ENCODE results near the gene PTH1R. TPM values are rescaled to one million over a fixed set of nuclear protein-coding genes. Genes with fewer than 3 reads are reported as not detected.

PTH1R gene
- total RNA-seq, 1 experiment from 2014 or later, result not detected

DNA sequence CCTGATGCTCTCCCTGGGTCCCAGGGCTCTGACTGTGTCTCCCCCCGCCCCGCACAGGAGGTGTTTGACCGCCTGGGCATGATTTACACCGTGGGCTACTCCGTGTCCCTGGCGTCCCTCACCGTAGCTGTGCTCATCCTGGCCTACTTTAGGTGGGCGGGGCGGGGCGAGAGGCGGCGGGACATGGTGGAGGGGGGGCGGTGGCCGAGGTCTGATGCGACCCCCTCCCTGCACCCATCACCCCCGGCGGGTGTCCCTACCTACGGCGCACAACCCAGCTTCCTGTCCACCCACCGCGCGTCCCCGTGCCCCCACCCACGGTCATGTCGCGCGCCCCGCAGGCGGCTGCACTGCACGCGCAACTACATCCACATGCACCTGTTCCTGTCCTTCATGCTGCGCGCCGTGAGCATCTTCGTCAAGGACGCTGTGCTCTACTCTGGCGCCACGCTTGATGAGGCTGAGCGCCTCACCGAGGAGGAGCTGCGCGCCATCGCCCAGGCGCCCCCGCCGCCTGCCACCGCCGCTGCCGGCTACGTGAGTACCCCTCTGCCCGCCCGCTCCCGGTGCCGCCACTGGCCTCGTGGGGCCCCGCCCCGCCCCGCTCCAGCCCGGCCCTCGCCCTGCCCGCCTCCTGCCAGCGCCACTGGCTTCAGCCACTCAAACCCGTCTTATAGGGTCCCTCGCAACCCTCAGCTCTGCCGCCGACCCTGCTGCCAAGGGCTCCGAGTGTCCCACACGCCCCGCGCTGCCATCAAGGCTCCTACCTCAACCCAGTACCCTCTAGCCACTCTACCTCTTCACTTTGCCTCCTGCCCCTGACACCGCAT lies 21.0 kb downstream of the PTH1R start:
- Histone ChIP-seq H3K27ac (no peak overlapping the region), H3K9me3 (replicated peaks) (no peaks in the 10 kb centered on the region), H3K4me3 (no peak overlapping the region), H3K27me3 (replicated peaks) (no peaks in the 10 kb centered on the region), H3K36me3 (no peaks in the 10 kb centered on the region), H3K4me1 (replicated peaks) (no peaks in the 10 kb centered on the region)
- DNase-seq (ENCODE audit: low read depth in 1 of 2, low spot score in 2 of 2), result no peak

DNA sequence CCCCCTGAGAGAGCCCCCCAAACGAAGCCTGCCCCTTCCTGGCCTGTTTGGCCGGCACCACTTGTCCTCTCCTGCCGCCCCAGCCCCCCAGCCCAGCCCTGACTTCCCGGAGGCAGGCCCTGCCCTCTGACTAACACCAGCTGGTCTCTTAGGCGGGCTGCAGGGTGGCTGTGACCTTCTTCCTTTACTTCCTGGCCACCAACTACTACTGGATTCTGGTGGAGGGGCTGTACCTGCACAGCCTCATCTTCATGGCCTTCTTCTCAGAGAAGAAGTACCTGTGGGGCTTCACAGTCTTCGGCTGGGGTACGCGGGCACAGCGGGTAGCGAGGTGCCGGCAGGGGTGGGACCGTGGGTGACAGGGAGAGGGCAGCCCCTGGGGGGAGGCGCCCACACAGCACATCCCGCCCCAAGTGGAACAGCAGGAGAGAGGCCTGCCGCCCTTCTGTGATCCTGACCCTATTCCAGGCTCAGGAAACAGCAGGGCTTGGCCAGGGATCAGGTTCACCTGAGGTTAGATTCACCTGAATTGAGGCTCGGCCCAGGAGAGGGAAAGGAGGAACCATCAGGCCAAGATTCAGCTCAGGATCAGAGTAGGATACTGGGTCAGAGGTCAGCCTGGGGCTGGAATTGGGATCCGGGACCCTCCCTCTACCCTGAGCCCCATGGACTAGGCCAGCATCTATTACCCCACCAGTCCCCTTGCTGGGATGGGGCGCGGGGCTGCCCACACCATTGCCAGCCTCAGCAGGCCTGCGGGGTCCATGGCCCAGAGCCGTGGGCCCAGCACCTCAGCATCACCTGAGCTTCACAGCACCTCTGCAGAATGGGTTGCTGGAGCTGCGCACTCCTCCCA lies 21.9 kb downstream of the PTH1R start:
- H3K27ac ChIP-seq, result no peak overlapping the region
- no peaks in the 10 kb centered on the region for H3K9me3 ChIP-seq (replicated peaks)
- H3K27me3 ChIP-seq (replicated peaks), result no peaks in the 10 kb centered on the region
- H3K4me1 ChIP-seq (replicated peaks), result peaks cover 4% of the 10 kb centered on the region
- no peak for DNase-seq (ENCODE audit: low read depth in 1 of 2, low spot score in 2 of 2)
- no peak overlapping the region for H3K4me3 ChIP-seq
- no peaks in the 10 kb centered on the region for H3K36me3 ChIP-seq

DNA sequence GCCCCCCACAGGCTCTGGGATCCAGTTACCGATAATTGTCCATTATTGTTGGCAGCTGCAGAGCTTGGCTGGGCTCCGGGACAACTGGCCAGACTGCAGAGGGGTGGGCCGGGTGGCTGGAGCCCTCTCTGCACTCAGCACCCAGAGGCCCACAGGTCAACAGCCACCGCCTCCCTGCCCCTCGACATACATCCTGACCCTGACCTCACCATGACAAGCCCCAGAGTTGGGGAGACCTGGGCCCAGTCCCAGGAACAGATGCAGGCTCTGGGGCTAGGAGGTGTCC lies 22.4 kb downstream of the PTH1R start:
- H3K27me3 ChIP-seq (replicated peaks), result no peaks in the 10 kb centered on the region
- H3K27ac ChIP-seq, result no peak overlapping the region
- H3K36me3 ChIP-seq, result no peaks in the 10 kb centered on the region
- no peak for DNase-seq (ENCODE audit: low read depth in 1 of 2, low spot score in 2 of 2)
- H3K4me3 ChIP-seq, result no peak overlapping the region
- H3K4me1 ChIP-seq (replicated peaks), result peaks cover 4% of the 10 kb centered on the region
- H3K9me3 ChIP-seq (replicated peaks), result no peaks in the 10 kb centered on the region

DNA sequence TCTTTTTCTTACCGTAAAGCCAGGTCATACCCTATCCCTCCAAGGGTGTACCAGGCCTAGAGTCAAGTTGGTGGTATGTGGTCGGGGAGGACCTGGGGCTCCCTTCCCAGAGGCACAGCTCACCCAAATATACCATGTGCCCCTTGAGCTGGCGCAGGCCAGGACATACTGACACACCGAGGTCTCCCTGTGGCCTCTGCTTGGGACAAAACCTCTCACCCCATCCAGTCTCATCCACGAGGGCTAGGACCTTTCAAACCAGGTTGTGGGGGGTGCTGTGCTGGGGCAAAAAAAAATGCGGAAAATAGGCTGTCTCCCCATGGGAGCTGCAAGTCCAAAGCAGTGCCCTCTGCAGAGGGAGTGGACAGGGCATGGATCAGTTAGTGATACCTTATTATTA lies 22.8 kb downstream of the PTH1R start:
- Histone ChIP-seq H3K4me1 (replicated peaks) (peaks cover 4% of the 10 kb centered on the region), H3K9me3 (replicated peaks) (no peaks in the 10 kb centered on the region), H3K4me3 (no peak overlapping the region), H3K27me3 (replicated peaks) (no peaks in the 10 kb centered on the region), H3K36me3 (no peaks in the 10 kb centered on the region), H3K27ac (no peak overlapping the region)
- DNase-seq (ENCODE audit: low read depth in 1 of 2, low spot score in 2 of 2), result no peak

DNA sequence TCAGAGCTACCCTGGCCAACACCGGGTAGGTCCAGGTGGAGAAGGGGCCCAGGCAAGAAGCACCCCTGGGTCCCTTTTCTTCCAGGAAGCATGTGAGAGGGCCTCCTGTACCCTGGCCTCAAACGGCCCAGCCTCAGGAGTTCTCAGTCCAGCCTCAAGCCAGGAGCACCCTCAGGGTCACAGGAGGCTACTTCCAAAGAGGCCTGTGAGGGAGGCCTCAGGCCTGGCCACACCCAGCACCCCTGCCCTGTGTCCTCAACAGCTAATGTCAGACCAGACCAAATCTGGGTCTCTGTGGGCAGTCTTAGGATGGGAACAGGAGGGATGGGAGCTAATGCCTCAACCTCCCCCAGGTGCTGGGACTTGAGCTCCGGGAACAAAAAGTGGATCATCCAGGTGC lies 23.5 kb downstream of the PTH1R start:
- no peak for DNase-seq (ENCODE audit: low read depth in 1 of 2, low spot score in 2 of 2)
- H3K9me3 ChIP-seq (replicated peaks), result no peaks in the 10 kb centered on the region
- H3K4me1 ChIP-seq (replicated peaks), result peaks cover 4% of the 10 kb centered on the region
- H3K27me3 ChIP-seq (replicated peaks), result no peaks in the 10 kb centered on the region
- H3K27ac ChIP-seq, result no peak overlapping the region
- no peaks in the 10 kb centered on the region for H3K36me3 ChIP-seq
- no peak overlapping the region for H3K4me3 ChIP-seq

DNA sequence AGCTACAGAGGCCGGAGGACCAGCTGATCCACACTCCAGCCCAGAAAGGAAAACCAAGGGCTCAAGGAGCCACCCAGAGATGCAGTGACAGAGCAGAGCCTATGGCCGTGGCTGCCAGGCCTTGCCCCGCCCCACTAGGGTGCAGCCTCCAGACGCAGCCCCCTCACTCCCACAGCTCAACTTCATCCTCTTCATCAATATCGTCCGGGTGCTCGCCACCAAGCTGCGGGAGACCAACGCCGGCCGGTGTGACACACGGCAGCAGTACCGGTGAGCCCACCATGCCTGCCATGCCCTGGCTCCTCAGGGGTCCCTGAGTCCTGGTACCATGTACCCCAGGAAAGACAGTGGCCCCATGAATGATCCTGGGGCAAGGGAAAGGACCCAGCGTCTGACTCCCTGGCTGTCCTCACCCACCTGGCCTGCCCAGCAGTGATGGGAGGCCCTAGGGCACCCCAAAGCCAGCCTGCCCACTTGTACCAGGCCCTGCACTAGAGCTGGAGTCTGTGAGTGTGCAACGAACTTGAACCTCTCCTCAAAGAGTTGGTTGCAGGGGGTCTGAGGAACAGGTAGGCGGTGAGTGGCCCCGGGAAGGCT lies 24.2 kb downstream of the PTH1R start:
- H3K4me3 ChIP-seq, result no peak overlapping the region
- H3K27ac ChIP-seq, result no peak overlapping the region
- no peaks in the 10 kb centered on the region for H3K36me3 ChIP-seq
- DNase-seq (ENCODE audit: low read depth in 1 of 2, low spot score in 2 of 2), result no peak
- peaks cover 4% of the 10 kb centered on the region for H3K4me1 ChIP-seq (replicated peaks)
- no peaks in the 10 kb centered on the region for H3K9me3 ChIP-seq (replicated peaks)
- H3K27me3 ChIP-seq (replicated peaks), result no peaks in the 10 kb centered on the region

DNA sequence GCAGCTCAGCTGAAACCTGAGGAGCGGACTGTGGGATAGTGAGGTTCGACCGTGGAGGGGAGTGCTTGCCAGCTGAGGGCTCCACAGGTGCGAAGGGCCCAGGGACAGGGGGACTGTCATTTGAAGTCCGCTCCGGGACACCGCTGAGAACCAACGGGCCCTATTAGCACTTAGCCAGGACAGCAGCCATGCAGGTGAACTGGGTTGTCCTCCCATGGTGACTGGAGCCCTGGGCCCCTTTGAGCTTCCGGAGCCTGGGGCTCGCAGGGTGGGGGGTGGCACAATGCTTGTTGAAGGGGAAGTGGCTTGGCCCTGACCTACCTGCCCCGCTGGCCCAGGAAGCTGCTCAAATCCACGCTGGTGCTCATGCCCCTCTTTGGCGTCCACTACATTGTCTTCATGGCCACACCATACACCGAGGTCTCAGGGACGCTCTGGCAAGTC lies 24.7 kb downstream of the PTH1R start:
- no peaks in the 10 kb centered on the region for H3K27me3 ChIP-seq (replicated peaks)
- no peak for DNase-seq (ENCODE audit: low read depth in 1 of 2, low spot score in 2 of 2)
- no peaks in the 10 kb centered on the region for H3K9me3 ChIP-seq (replicated peaks)
- H3K27ac ChIP-seq, result no peak overlapping the region
- no peak overlapping the region for H3K4me3 ChIP-seq
- no peaks in the 10 kb centered on the region for H3K36me3 ChIP-seq
- peaks cover 4% of the 10 kb centered on the region for H3K4me1 ChIP-seq (replicated peaks)

DNA sequence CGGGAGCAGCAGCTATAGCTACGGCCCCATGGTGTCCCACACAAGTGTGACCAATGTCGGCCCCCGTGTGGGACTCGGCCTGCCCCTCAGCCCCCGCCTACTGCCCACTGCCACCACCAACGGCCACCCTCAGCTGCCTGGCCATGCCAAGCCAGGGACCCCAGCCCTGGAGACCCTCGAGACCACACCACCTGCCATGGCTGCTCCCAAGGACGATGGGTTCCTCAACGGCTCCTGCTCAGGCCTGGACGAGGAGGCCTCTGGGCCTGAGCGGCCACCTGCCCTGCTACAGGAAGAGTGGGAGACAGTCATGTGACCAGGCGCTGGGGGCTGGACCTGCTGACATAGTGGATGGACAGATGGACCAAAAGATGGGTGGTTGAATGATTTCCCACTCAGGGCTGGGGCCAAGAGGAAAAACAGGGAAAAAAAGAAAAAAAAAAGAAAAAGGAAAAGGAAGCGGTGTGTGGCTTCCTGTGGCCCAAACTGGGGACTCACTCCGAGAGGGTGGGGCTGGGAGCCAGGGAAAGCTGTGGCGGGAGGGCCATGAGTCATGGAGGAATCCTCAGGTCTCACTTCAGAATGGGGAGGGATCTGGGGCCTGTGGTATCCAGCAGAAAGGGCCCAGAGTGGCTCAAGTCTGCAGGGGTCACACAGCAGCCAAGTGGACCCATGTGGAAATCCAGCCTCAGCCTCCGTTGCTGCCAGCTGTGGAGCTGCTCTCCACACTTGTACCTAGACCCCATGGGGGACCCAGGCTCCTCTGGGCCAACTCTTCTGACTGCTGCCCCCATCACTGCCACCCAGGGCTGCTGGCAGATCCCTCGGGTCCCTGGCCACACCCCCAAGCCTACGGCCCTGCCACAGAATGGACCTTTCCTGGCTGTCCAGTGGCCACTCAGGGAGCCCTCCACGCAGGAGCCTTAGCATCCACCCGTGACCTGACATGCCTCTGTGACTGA lies 26.1 kb downstream of the PTH1R start:
- Histone ChIP-seq H3K27me3 (replicated peaks) (no peaks in the 10 kb centered on the region), H3K27ac (no peak overlapping the region), H3K4me1 (replicated peaks) (peaks cover 4% of the 10 kb centered on the region), H3K36me3 (no peaks in the 10 kb centered on the region), H3K4me3 (no peak overlapping the region), H3K9me3 (replicated peaks) (no peaks in the 10 kb centered on the region)
- peak in 1 of 2 experiments; percentile 69 for DNase-seq (ENCODE audit: low read depth in 1 of 2, low spot score in 2 of 2)

DNA sequence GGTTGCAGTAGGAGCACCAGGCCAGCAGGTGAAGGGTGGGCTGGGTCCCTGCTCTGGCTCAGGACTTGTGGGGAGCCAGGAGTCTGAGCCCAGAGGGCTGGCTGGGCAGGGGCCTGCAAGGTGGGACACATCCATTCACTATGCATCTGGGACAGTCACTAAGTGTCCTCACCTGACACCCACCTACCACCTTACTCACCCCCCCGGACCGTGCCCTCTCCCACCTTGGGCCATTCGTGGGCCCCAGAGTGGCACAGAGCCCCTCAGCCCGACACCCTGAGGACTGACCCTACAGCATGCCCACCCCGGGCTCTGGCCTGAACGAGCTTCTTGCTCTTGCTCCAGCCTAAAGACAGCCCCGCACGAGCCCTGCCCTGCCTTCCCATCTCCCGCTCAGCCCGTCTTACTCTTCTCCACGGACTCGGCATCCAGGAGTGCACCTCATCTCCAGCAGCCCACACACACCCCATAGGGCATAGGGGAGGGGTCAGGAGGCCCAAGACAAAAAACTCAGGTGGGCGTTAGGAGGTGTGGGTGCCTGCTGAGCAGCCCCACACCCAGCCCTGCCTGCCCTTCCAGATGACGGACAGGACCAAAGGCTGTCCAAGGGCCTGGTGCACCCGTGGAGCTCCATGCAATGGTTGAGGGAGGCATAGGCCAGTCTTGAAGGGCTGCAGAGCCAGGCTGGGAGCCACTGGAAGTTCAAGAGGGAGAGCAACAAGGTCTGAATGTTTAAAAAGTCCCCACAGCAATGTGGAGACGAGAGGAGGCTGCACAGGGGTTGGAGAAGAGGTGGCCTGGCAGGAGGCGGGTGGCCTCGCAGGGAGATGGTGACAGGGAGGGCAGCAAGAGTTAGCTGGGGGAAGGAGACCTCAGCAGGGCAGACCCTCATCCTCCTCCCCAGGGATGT lies 27.0 kb downstream of the PTH1R start:
- Histone ChIP-seq H3K36me3 (no peaks in the 10 kb centered on the region), H3K4me3 (no peak overlapping the region), H3K27me3 (replicated peaks) (no peaks in the 10 kb centered on the region), H3K27ac (no peak overlapping the region), H3K9me3 (replicated peaks) (no peaks in the 10 kb centered on the region), H3K4me1 (replicated peaks) (peaks cover 8% of the 10 kb centered on the region)
- DNase-seq (ENCODE audit: low read depth in 1 of 2, low spot score in 2 of 2), result no peak

DNA sequence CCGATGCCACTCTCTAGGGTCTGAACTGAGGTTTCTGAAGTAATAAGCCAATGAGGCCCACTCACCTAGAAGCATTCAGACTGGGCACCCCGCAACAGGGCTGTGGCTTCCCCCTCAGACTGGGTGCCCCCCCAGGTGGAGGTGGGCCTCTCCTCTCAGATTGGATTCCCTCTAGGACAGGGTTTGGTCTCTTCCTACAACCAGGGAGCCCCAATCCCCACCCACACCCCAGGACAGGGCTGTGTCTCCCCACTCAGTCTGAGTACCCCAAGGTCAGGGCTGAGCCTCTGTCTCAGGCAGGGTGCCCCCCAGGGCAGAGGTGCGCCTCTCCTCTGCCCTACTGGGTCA lies 27.7 kb downstream of the PTH1R start:
- peaks cover 12% of the 10 kb centered on the region for H3K4me1 ChIP-seq (replicated peaks)
- no peak for DNase-seq (ENCODE audit: low read depth in 1 of 2, low spot score in 2 of 2)
- H3K9me3 ChIP-seq (replicated peaks), result no peaks in the 10 kb centered on the region
- H3K36me3 ChIP-seq, result no peaks in the 10 kb centered on the region
- H3K4me3 ChIP-seq, result no peak overlapping the region
- H3K27ac ChIP-seq, result no peak overlapping the region
- H3K27me3 ChIP-seq (replicated peaks), result no peaks in the 10 kb centered on the region

DNA sequence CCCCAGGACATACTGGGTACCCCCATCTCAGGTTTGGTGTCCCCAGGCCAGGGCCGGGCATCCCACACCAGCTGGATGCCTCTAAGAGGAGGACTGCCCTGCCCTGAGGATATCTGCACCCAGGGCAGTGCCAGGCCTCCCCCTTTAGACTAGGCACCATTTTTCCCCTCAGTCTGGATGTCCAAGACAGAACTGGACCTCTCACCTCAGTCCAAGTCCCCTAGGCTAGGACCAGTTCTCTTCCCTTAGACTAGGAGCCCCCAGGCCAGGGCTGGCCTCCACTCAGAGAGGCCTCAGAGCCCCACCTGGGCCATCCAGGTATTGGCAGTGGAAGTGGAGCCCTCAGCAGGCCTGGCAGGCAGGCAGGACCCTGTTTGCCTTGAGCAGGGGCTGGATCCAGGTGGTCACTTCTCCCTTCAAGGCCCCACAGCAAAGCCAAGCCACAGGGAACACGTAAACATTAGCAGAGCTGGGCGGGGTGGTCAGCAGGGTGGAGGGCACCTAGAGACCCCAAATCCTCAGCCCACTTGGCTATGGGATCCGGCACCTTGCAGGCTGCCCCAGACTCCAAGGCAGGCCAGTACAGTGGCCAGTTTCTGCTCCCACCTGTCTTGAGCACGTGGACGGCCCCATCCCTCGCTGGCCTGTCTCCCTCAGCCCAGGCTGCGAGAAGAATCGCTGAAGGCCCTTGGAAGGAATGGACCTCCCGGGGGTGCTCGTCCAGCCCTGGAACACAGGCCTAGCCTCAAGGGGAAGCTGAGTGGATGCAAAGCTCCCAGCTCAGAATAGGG lies 28.3 kb downstream of the PTH1R start:
- H3K36me3 ChIP-seq, result no peaks in the 10 kb centered on the region

DNA sequence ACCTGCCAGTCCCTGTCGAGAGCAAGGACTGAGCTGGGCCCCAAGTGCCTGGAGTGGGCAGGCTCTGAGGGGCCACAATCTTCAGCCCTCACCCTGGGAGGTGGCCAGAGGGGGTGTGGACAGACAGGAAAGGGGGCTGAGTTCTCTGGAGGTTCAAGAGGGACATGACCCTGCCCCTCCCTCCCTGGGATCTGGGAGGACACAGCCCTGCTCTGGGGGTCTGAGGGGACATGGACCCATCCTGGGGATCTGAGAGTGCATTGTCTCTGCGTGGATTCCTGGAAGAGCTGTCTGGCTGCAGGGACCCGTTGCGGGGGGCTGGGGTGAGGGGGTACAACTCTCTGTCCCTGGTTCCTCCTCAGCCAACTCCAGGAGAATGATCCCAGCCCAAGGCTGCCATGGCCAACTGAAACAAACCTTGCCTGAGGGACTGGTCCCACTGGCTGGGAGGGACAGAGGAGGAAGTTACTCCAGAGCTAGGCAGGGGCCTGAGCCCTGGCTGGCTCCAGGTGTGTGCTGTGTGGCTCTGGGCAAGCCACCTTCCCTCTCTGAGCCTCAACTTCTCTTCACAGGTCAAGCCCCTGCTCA lies 29.0 kb downstream of the PTH1R start:
- H3K4me1 ChIP-seq (replicated peaks), result peaks cover 12% of the 10 kb centered on the region
- no peak overlapping the region for H3K4me3 ChIP-seq
- H3K27ac ChIP-seq, result no peak overlapping the region
- no peaks in the 10 kb centered on the region for H3K36me3 ChIP-seq
- no peaks in the 10 kb centered on the region for H3K27me3 ChIP-seq (replicated peaks)
- DNase-seq (ENCODE audit: low read depth in 1 of 2, low spot score in 2 of 2), result no peak
- H3K9me3 ChIP-seq (replicated peaks), result no peaks in the 10 kb centered on the region

More for the DNA sequence above, 28.3 kb downstream of the PTH1R start:
- no peak for DNase-seq (ENCODE audit: low read depth in 1 of 2, low spot score in 2 of 2)
- Histone ChIP-seq H3K27me3 (replicated peaks) (no peaks in the 10 kb centered on the region), H3K4me1 (replicated peaks) (peaks cover 12% of the 10 kb centered on the region), H3K9me3 (replicated peaks) (no peaks in the 10 kb centered on the region), H3K4me3 (no peak overlapping the region), H3K27ac (no peak overlapping the region)

Data from SJSA1 (cell line).